ENCODE measurements around the gene CFAP46.
"Not testable (repeated sequence)": the region's sequence is repeated elsewhere in the genome, so short reads cannot be mapped to it uniquely, and the experiment has no call there.

CFAP46 gene

DNA sequence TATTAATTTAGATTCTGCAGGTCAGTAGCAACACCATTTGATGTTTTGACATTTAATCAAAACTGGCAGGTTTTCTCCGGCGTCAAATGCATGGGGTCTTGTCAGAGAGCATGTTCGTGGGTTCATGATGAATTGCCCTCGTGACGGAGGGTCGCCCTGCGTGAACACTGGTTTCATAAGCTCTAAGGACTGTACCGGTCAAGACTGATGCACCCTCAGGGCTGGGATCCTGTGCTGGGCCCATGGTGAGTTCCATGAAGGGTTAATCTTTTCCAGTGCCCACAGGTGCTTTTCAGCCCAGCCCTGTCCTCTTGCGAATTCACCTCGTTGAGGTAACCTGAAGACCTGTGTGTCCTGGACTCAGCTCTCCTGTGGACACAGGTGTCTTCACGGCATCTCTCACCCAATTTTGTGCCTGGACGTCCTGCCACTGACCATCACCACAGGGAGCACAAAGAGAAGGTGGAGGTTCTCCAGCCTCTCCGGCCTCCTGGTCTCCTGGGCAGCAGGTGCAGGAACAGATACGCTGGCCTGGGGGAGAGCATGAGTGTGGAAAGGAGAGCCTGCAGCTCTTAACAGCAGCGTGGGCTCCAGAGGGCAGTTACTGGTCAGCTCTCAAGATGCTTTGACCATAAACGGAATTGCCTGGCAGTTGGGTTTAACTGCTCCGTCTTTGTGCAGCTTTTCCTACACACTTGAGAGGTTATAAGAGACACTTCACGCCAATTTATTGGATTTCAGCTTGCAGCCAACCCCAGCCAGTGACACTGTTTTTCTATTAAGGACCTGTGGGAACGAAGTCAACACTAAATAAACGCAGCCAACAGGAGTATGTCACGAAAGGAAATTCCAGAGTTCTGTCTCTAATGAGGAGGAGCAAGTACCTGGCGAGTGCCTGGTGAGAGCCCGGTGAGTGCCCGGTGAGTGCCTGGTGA, 37.4 kb upstream of the CFAP46 start:
- no peak for DNase-seq

DNA sequence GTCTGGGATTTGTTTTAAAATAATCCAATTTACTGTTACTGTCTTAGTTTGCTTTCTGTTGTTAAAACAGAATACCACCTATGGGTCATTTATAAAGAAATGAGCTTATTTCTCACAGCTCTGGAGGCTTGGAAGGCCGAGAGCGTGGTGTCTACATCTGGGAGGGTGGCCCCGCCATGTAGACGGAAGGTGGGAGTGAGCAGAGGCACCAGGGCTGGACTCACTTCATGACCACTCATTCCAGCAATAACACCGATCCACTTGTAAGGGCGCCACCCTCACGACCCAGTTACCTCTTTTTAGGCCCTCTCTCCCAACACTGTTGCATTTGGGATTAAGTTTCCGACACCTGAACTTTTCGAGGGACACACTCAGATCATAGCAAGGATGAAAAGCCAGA, 36.2 kb upstream of the CFAP46 start:
- DNase-seq, result no peak

DNA sequence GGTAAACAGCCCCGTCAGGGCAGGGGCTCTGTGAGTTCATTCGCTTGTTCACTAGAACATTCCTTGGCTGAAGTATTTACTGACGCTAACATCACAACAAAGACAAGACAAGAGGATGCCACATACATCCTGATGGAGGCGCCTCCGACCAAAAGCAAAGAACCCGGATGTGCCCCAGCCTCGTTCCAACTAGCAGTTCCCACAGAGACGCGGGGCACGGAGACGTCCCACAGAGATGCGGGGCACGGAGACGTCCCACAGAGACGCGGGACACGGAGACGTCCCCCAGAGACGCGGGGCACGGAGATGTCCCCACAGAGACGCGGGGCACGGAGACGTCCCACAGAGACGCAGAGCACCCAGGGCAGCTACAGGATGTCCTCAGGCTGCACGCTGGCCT, 35.4 kb upstream of the CFAP46 start:
- no peak for DNase-seq

DNA sequence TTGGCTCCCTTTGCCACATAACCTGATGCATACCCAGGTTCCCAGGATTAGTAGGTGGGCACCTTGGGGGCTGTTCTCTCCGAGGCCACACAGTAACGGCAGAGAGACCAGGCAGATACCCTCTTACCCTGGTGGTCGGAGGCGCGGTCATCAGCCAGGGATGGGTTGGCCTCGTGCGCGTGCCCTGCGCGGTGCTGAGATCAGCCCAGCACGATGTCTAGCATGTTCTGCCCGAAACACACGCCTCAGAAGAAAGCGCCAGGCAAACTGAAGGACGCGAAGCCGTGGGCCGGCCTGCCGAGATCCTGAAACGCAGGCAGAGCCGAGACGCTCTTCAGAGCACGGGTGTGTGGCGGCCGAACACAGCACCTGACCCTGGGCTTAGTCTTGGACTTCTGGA, 34.7 kb upstream of the CFAP46 start:
- DNase-seq, result no peak

DNA sequence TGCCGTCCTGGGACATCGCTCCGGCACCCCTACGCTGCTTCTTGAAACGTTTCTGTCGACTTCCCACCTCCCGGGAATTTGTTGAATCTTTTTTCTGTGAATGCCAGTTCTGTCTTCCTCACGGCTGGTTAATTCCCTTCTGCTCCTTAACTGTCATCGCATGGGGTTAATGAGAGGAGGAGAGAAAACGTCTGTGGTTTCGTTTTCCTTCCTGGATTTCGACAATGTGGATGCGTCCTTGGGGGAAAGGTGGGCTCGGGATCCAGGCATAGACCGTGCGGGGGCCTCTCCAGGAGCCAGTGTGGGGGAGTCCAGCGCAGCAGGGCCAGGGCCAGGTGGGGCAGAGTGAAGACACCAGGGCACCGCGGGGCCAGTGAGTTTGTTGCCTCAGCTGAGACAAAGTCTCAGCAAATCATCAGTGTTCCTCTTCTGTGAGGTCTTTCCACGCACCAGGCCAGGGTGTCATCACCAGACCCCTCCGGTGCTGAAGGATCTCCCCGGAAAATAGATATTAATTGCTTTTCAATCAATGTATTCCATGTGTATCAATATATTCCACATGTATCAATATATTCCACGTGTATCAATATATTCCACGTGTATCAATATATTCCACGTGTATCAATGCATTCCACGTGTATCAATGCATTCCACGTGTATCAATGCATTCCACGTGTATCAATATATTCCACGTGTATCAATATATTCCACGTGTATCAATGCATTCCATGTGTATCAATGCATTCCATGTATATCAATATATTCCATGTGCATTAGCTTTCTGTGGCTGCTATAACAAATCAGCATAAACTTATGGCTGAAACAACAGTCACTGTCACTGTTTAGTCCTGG, 33.7 kb upstream of the CFAP46 start:
- DNase-seq, result no peak

DNA sequence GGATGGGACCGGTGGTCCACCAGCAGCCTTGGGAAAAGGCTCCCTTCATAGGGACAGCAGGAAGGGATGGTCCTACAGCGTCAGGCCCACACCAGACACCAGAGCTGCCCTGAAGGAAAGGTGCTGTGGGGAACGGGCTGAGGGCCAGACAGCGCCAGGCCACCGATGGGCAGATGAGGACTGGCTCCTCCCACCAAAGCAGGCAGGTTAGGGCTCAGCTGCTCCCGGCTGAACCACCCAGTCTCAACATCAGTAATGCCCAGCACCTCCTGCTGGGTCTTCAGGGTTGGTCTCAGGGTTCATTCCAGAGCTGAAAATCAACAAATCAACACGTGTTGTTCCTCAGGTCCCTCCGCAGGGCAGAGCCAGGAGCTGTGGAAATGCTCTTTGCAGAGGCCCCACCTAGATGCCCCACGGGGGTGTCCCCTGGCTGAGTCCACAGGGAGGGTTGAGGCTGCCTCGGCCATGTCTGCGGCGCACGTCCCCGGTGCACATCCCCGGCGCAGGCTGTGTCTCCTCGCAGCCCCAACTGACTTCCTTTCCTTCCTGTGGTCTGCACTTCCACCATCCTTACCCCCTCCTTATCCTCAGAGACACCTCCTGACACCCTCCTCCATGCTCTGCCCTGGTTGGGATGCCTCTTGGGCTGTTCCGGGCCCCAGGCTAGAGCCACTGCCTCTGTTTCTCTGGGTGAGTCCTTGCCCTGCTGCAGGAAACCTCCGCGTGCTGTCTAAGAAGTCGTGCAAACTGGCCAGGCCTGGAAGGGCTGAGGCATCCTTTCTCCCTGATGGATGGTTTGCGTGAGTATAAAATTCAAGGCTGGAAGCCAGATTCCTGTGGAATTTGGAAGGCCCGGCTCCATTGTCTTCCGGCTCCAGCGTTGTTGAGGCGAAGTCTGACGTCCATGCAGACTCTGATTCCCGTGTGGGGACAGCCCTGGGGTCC, 32.8 kb upstream of the CFAP46 start:
- no peak for DNase-seq

DNA sequence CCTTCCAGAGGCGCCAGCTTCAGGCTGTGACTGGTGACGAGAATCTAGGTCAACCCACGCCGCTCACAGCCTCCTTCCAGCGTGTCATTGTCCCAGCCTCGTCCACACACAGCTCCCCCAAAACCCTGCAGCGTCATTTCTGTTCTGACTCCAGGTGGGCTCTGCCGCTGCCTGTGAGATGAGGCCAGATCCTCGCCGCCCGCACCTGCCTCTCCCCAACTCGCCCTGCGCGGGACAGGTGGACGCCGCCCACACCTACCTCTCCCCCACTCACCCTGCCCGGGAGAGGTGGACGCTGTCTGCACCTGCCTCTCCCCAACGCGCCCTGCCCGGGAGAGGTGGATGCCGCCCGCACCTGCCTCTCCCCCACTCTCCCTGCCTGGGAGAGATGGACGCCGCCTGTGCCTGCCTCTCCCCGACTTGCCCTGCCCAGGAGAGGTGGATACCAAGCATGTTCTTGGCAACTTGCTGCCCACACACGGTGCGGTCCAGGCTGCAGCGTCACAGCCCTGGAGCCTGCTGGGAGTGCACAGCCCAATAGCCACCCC, 32.0 kb upstream of the CFAP46 start:
- no peak for DNase-seq

GRCh38 chr10:132973903-132974241, 31.5 kb upstream of the CFAP46 start:
- DNase-seq, result no peak

DNA sequence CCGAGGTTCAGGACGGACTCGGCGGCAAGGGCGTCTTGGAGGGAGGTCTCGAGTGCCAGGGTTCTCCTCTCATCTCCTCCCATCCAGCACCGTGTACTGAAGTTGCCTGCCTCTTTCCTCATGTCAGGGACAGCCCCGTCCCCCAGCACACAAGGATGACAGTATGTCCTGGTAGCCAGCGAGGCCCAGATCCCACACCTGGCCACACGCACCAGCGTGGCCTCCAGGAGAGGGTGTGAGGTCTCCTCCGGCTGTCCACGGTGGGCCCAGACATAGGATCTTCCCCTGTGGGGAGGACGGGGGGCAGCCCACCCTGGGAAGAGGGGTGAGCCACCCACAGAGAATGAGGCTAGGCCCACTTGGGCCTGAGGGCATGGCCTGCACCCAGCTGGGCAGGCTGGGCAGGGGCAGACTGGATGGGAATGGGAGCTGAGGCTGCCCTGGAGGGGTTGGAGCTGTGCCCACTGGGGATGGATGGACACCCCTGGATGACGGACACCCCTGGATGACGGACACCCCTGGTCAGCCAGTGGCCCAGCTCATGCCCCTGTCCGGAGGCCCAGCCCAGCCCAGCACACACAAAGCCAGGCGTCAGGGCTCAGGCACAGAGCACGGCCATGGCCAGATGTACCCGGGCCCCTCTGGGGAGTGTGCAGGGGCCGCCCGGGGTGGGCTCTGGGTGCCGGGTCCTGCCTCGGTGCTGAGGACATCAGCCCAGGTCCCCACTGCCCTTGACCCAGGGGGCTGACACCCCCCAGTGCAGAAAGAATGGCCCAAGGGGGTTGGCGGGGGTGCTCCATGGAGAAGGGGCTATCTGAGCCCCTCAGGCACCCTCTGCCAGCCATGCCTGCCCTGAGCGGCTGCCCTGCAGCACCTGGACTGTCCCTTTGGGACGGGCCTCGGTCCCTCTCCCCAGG, 30.9 kb upstream of the CFAP46 start:
- no peak for DNase-seq

DNA sequence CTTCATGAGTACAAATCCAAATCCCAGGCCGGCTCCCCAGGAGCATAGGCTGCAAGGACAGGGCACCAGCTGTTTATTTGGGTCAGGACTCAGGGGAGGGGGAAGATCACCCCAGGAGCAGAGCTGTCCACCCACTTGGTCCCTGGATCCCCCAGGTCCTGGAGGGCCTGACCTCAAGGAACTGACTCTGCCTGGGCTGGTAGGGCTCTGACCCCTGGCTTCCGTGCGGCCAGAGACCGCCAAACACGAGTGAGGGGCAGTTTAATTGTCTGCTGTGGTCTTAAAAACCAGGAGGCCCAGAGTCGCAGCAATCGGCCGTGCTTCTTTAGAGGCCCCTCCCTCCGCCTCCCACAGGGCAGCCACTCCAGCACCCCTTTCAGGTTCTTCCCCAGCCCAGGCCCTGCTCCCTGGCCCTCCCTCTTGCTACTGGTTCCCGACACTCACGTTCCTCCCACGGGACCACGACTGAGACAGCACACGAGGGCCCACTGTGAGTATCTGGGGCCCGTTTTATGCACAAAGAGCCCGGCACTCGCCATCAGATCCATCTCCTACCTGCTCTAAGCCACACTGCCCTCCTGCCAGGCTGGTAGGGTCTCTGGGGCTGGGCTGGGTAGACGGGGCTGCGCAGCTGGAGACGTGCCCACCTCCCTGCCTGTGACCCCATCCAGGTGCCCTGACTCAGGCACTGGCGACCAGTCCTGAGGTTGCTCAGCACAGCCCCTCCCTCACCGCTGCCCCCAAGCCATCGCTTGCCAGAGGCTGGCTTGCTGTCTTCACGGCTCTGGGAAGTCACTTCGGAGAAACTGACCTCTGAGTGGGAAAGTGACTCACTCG, 30.0 kb upstream of the CFAP46 start:
- no peak for DNase-seq

DNA sequence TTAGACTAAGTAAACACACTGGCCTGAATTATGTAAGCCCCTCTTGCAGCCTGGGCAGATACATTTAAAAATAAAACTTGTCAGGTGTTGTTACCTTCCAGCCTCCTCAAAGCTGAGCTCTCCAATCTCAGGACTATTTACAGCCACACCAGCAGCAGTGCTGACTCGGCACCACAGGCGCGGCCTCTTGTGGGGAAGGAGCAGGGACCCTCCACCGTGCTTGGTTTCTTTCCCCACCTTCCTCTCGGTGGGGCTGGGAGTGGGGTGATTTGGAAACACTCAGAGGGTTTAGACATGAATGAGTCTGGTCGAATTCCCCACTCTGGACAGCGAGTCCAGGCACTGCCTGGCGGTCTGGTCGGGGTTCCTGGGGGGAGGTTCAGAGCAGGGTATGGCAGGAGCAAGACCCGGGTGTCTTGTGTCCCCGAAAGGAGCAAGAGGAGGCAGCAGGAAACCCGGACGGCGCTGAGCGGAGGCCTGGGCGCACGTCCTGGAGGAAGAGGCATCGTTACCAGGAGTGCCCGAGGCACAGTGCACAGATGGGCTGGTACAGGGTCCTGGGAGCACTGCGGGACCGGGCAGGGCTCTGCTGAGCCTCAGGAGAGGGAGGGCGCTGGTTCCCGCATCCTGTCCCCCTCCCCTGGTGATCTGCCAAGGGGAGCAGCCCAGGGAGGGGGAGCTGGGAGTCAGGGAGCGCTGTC, 29.2 kb upstream of the CFAP46 start:
- no peak for DNase-seq

- DNase-seq, result no peak
Observed at GRCh38 chr10:132970641-132971438, 28.5 kb upstream of the CFAP46 start.

DNA sequence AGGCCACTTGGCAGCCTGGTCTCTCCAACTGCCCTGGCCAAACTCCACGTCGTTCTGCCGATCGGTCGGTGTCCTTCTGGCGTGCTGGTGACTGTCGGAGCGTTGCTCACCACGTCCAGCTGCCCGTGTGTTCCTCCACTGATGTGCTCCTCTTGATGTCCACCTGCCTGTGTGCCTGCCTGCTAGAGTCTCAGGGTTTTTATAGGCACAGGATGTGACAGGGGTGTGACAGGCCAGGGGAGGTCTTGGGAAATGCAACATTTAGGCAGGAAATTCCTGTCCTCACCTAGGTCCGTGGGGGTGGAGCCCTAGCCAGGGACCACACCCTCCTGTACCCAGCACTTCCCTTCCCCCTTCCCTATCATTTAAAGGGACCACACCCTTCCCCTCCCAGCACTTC, 25.2 kb upstream of the CFAP46 start:
- no peak for DNase-seq

DNA sequence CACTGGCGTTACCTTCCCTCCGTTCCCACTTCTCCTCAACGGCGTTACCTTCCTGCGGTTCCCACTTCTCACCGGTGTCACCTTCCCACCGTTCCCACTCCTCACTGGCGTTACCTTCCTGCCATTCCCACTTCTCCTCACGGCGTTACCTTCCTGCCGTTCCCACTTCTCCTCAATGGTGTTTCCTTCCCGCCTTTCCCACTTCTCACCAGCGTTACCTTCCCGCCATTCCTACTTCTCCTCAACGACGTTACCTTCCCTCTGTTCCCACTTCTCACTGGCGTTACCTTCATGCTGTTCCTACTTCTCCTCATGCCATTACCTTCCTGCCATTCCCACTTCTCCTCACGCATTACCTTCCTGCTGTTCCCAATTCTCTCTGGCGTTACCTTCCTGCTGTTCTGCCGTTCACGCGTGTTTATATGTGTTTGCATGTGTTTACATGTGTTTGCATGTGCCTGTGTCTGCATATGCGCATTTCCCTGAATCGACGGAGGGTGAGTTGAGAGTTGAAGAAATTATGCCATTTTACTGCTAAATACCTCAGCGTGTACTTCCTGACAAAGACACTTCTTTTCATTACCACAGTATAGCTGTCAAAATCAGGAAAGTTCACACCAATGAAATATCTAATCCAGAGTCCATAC, 23.2 kb upstream of the CFAP46 start:
- DNase-seq, result no peak

DNA sequence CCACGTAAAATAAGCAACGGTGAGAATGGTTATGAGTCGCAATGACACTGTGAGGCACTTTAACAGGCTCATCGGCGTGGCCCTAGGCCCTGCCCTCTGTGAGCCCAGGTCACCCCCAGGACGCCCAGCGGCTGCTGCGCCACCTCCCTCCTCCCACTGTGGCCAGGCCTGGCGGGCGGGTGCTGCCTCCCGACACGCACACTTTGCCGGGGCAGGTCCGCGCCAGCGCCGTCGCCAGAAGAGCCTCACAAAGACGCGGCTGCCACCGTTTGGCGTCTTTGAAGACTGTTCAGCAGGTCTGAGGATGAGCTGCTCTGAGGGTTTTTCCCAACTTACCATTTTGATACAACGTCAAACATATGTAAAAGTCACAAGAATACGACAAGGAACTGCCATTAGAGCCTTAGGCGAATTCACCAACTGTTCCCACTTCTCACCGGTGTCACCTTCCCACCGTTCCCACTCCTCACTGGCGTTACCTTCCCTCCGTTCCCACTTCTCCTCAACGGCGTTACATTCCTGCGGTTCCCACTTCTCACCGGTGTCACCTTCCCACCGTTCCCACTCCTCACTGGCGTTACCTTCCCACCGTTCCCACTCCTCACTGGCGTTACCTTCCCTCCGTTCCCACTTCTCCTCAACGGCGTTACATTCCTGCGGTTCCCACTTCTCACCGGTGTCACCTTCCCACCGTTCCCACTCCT, 22.5 kb upstream of the CFAP46 start:
- not testable (repeated sequence) for DNase-seq

- no peak for DNase-seq
Observed at GRCh38 chr10:132964231-132964630, 21.9 kb upstream of the CFAP46 start.

DNA sequence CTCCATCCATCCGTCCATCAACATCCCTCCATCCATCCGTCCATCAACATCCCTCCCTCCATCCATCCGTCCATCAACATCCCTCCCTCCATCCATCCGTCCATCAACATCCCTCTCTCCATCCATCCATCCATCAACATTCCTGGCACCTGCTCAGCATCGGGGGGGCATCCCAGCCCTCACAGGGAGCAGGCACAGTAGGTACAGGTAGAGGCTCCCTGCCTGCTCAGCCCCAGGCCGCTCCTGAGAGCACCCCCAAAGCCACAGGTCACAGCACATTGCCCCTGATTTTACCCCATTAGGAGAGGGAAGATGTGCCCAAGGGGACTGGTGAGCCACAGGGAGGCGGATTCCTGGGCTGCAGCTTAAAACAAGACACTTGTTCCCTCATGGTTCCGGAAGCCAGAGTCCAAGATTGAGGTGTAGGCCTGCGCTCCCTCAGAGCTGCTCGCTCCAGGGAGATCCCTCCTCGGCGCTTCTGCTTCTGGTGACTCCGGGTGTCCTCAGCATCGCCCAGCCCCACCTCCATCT, 21.1 kb upstream of the CFAP46 start:
- DNase-seq, result no peak
